GM23338 (cell line): ENCODE measurements around the gene SLC25A13.

Experiments used
- CREB1 ChIP-seq: fragments of 250-450 bp; sonication (Bioruptor Pico); IDR thresholded peaks from 2 replicates; pipeline ENCODE4 v1.5.0; 2020; ENCODE audit warnings: low read depth, mild to moderate bottlenecking, moderate library complexity
- CTCF ChIP-seq, 2 experiments: fragments of 200-600 bp in 1 of 2; sonication (generic) in 1 of 2; conservative IDR thresholded peaks; 2 replicates each; pipeline versions ENCODE4 v1.5.1 to v1.6.1; 2016 to 2017; ENCODE audit warnings: antibody characterized with exemption in 2 of 2, low read depth in 2 of 2, mild to moderate bottlenecking in 2 of 2, moderate library complexity in 1 of 2
- ETS1 ChIP-seq: IDR thresholded peaks from 2 replicates; pipeline ENCODE4 v1.6.1; 2016; ENCODE audit warnings: antibody characterized with exemption
- EZH2 ChIP-seq: fragments of 200-600 bp; sonication (generic); IDR thresholded peaks from one replicate; pipeline ENCODE4 v1.8.0; 2017; ENCODE audit warnings: antibody characterized with exemption, mild to moderate bottlenecking, low read depth; ENCODE audit not compliant: unreplicated experiment
- EZH2phosphoT487 ChIP-seq: fragments of 200-600 bp; sonication (generic); IDR thresholded peaks from one replicate; pipeline ENCODE4 v1.8.1; 2018; ENCODE audit warnings: antibody characterized with exemption; ENCODE audit not compliant: unreplicated experiment
- JUNB ChIP-seq: IDR thresholded peaks from one replicate; pipeline ENCODE4 v1.6.1; 2016; ENCODE audit warnings: antibody characterized with exemption; ENCODE audit not compliant: unreplicated experiment
- NANOG ChIP-seq: IDR thresholded peaks from 2 replicates; pipeline ENCODE4 v1.6.1; 2016; ENCODE audit warnings: antibody characterized with exemption, borderline replicate concordance
- POLR2AphosphoS5 ChIP-seq: IDR thresholded peaks from 2 replicates; pipeline ENCODE4 v1.6.1; 2016; ENCODE audit warnings: antibody characterized with exemption, low read depth
- REST ChIP-seq: IDR thresholded peaks from one replicate; pipeline ENCODE4 v1.6.1; 2018; ENCODE audit warnings: antibody characterized with exemption; ENCODE audit not compliant: unreplicated experiment
- STAT1 ChIP-seq: IDR thresholded peaks from one replicate; pipeline ENCODE4 v1.6.1; 2016; ENCODE audit warnings: antibody characterized with exemption; ENCODE audit not compliant: unreplicated experiment
- ZNF114 ChIP-seq: fragments of 250-450 bp; sonication (Bioruptor Pico); IDR thresholded peaks from 2 replicates; pipeline ENCODE4 v1.5.0; 2020; ENCODE audit warnings: mild to moderate bottlenecking, moderate library complexity
- ZNF331 ChIP-seq: fragments of 250-450 bp; sonication (Bioruptor Pico); IDR thresholded peaks from 2 replicates; pipeline ENCODE4 v1.5.0; 2020; ENCODE audit warnings: low read depth, mild to moderate bottlenecking, moderate library complexity
- ZNF462 ChIP-seq: fragments of 250-450 bp; sonication (Bioruptor Pico); IDR thresholded peaks from 2 replicates; pipeline ENCODE4 v1.5.0; 2020; ENCODE audit warnings: mild to moderate bottlenecking, moderate library complexity

GRCh38 chr7:96173781-96174180 lies 148.1 kb downstream of the SLC25A13 start:
- TF ChIP-seq CTCF (conservative IDR thresholded peaks at IDR 0.05; ENCODE audit: low read depth in 2 of 2) (no peak), EZH2 (no peak), EZH2phosphoT487 (no peak), ZNF114 (CRISPR knock-in tag) (no peak), JUNB (no peak), CREB1 (CRISPR knock-in tag) (no peak), POLR2AphosphoS5 (no peak), REST (no peak), ETS1 (no peak), ZNF462 (CRISPR knock-in tag) (no peak), STAT1 (no peak), ZNF331 (CRISPR knock-in tag) (no peak), NANOG (no peak)
